ENCODE measurements around the gene MESP1.
"Not testable (repeated sequence)": the region's sequence is repeated elsewhere in the genome, so short reads cannot be mapped to it uniquely, and the experiment has no call there.

The MESP1 gene, protein sequence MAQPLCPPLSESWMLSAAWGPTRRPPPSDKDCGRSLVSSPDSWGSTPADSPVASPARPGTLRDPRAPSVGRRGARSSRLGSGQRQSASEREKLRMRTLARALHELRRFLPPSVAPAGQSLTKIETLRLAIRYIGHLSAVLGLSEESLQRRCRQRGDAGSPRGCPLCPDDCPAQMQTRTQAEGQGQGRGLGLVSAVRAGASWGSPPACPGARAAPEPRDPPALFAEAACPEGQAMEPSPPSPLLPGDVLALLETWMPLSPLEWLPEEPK

DNA sequence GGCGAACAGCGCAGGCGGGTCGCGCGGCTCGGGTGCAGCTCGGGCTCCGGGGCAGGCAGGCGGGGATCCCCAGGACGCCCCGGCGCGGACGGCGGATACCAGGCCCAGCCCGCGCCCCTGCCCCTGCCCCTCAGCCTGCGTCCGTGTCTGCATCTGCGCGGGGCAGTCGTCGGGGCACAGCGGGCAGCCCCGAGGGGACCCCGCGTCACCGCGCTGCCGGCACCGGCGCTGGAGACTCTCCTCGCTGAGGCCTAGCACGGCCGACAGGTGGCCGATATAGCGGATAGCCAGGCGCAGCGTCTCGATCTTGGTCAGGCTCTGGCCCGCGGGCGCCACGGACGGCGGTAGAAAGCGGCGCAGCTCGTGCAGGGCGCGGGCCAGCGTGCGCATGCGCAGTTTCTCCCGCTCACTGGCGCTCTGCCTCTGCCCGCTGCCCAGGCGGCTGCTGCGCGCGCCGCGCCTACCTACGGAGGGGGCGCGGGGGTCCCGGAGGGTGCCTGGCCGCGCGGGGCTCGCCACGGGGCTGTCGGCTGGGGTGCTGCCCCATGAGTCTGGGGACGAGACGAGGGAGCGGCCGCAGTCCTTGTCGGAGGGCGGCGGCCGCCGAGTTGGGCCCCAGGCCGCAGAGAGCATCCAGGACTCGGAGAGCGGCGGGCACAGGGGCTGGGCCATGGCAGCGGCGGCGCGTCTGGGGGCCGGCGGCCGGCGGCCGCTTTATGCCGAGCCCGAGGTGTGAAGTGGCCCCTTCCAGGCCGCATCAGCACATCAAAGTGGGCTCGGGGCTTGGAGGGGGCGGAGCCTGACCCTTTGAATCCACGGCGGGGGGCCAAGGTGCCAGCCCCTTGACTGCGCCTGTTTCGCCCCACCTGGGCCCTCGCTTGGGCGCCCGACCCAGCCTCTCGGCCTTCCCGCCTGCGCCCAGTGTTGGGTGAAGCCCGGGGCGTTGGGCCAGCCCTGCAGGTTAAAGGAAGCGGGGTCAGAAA is at the start of gene MESP1:
MESP1 (minus strand) TSS at position 690 of the 983 bp plus-strand sequence; CDS start at position 672, 18 bp downstream.
- DNase-seq (ENCODE audit: low read depth in 2 of 2): peak; percentile 79 to 81

GRCh38 chr15:89799918-89800498 is 49.0 kb upstream of the MESP1 start:
- DNase-seq (ENCODE audit: low read depth in 2 of 2): no peak

DNA sequence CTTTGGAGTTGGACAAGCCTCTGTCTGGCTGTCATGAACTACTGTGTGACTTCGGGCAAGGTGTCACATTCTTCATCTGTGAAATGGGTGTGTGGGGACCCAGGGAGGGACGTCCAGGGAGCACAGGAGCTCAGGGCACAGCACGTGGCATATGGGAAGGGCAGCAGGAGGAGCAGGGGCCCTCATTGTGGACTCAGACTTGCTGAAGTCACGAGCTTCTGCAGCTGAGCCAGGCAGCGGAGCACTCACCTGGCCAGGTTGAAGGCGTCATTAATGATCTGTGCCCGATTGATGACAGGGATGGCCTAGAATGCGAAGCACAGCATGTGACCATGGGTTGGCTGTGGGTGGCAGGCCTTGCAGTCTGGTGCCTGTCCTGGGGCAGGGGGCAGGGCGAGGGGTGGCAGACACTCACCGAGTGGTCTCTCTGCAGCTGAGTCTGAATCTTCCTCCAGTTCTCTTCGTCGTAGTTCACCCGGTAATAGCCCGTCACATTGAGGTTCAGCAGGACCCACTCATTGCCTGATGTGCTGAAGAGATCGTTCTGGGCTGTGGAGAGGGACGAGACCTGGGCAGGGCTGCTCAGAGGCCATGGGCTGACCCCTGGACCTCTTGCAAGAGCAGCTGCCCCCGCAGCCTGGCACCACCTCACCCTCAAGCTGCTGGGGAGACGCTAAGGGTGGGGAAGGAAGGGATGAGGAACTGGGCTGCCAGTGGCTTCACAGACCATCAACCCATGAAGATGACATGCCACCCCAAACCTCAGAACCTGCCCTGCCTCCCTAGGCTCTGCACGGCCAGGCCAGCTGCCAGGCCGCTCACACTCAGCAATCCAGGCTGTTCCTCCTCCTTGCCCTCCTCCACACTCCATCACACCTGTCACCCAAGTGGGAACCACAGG is 48.2 kb upstream of the MESP1 start:
- DNase-seq (ENCODE audit: low read depth in 2 of 2): no peak

DNA sequence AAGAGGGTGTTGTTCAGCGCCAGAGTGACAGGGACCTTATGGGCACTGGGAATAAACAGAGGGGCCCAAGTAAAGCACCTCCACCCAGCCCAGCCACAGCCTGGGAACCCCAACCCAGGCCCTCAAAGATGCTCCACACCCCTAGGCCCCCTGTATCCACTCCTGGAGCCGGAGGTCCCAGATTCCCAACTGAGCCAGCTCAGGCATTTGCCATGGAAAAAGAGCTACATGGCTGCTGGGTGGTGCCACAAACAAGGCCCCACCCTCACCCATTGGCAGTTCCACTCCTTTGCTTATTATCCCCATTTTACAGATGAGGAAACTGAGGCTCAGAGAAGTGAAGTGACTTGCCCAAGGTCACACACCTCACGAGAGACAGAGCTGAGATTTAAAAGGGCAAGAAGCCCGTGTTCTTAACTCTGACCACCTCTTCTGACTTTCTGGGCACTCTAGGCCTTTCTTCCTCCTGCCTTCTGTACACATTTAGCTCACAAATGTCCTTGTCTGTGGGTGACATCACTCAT is 46.7 kb upstream of the MESP1 start:
- no peak for DNase-seq (ENCODE audit: low read depth in 2 of 2)

- no peak for DNase-seq (ENCODE audit: low read depth in 2 of 2)
Measured at GRCh38 chr15:89795996-89796395, 44.9 kb upstream of the MESP1 start.

DNA sequence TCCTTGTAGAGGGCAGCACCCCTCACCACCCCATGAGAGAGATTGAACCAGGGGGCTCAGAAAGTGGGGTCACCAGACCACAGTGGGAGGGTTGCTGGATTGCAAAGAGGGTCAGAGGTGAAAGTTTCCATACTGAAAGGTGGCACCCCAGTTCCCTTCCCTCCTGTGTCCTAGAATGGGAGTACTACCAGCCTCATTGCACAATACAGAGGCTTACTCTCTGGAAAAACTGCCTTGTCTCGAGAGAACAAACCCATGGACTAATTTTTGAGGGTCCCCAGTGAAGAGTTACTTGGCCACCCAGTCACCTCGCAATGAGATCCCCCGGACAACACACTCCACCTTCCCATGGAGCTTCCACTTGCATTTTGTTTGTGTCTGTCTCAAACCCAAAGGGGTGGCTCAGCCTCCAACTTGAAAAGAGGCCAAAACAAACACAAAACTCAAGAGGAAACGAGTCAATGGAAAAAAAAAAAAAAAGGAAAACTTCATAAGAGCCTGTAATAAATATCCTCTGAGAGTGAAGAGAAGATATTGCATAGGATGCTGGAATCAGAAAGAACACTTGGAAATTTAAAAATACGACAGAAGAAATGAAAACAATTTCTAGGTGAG is 43.7 kb upstream of the MESP1 start:
- DNase-seq (ENCODE audit: low read depth in 2 of 2): no peak

- DNase-seq (ENCODE audit: low read depth in 2 of 2): no peak
Measured at GRCh38 chr15:89792106-89792805, 41.2 kb upstream of the MESP1 start.

GRCh38 chr15:89790661-89791060 is 39.6 kb upstream of the MESP1 start:
- DNase-seq (ENCODE audit: low read depth in 2 of 2): no peak

GRCh38 chr15:89790206-89790605 is 39.2 kb upstream of the MESP1 start:
- no peak for DNase-seq (ENCODE audit: low read depth in 2 of 2)

DNA sequence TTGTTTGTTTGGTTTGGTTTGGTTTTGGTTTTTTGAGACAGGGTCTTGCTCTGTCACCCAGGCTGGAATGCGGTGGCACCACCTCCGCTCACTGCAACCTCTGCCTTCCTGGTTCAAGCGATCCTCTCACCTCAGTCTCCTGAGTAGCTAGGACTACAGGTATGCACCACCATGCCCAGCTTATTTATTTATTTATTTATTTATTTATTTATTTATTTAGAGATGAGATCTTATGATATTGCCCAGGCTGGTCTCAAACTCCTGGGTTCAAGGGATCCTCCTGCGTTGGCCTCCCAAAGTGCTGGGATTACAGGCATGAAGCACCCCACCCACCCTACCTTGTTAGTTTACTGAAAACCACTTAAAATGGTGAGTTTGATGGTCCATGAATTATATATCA is 37.5 kb upstream of the MESP1 start:
- not testable (repeated sequence) for DNase-seq (ENCODE audit: low read depth in 2 of 2)

DNA sequence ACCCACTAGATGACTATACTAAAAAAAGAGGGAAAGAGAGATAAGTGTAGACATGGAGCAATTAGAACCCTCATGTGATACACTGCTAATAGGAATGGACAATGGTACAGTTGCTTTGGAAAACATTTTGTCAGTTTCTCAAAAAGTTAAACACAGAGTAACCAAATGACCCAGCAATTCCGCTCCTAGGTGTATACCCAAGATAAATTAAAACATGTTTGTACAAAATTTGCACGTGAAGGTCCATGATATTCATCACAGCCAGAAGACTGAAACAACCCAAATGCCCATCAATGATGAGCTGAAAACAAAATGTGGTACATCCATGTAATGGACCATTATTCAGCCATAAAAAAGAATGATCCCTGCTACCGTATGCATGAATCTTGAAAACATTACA is 36.9 kb upstream of the MESP1 start:
- no peak for DNase-seq (ENCODE audit: low read depth in 2 of 2)

DNA sequence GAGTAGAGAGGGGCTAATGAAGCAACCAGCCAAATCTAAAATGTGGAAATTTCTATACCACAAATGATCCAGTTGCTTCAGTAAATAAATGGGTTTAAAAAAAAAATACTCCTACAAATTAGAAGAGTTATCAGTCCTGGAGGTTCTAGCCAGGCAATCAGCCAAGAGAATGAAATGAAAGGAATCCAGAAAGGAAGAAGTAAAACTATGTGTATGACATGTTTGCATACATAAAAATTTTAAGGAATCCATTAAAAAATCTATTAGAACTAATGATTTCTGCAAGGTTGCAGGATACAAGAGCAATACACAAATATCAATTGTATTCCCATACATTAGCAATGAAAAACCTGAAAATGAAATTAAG is 34.7 kb upstream of the MESP1 start:
- no peak for DNase-seq (ENCODE audit: low read depth in 2 of 2)

DNA sequence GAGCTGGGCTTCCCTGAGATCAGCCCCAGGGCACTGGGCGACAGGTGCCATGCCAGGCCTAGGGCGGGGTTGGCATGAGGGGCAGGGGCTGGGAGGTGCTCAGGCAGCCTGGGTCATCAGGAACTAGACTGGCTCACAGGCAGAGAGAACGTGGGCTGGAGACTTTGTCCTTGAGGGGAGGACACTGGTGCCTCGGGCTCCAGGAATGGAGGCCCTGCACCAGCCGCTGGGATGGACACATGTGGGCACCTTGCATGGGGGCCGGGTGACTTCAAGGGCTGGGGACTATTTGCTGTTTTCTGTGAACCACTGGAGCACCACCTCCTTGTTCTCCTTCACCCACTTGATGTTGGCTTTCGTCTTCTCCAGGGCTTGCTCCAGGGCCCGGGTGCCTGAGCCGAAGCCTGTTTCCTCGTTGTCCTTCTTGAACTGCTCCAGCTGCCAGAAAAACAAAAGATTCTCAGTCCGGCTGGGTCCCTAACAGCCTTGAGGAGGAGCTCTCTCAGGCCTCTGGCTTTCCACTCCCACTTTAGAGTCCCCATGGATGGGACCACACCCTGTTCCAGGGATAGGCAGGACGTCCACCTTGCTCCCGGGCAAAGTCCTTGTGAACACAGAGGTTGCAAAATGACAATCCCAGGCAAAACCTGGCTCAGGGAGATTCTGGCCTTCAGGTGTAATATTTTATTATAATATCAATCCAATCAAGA is 34.2 kb upstream of the MESP1 start:
- DNase-seq (ENCODE audit: low read depth in 2 of 2): no peak

GRCh38 chr15:89784686-89784960 is 33.6 kb upstream of the MESP1 start:
- no peak for DNase-seq (ENCODE audit: low read depth in 2 of 2)

DNA sequence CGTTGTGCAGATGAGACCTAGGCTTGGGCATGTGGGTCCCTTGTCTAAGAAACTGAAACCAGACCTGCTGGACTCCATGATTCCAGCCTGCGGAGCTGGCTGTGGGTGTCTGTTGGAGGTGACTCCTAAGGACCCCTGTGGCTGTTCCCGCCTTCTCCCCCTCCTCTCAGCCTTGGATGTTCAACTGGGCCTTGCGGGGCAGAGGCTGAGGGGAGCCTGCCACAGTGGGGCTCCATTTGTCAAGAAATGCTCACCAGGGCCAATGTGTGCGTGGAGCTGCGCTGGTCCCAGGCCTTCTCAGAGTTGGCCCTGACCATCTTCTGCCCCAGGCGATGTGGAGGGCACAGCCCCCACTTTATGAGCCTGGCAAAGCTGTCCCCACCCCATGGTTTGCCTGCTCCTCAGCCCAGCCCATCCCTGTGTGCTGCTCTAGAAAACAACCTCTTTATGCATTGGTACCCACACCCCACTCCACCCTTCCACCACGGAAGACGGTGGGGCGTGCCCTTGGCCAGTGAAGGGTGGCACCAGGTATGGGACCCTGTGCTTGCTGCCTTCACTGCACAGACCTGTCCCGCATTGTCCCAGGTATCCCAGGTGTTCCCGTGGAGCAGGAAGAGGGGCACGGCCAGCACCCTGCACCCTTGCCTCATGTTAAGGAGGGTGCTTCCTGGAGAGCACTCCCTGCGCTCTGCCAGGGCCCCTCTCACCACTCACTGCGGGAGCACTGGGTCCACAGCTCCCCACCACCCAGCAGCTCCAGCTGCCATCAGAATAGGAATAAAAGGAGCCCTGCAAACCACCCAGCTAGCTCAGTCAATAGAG is 33.0 kb upstream of the MESP1 start:
- DNase-seq (ENCODE audit: low read depth in 2 of 2): no peak

DNA sequence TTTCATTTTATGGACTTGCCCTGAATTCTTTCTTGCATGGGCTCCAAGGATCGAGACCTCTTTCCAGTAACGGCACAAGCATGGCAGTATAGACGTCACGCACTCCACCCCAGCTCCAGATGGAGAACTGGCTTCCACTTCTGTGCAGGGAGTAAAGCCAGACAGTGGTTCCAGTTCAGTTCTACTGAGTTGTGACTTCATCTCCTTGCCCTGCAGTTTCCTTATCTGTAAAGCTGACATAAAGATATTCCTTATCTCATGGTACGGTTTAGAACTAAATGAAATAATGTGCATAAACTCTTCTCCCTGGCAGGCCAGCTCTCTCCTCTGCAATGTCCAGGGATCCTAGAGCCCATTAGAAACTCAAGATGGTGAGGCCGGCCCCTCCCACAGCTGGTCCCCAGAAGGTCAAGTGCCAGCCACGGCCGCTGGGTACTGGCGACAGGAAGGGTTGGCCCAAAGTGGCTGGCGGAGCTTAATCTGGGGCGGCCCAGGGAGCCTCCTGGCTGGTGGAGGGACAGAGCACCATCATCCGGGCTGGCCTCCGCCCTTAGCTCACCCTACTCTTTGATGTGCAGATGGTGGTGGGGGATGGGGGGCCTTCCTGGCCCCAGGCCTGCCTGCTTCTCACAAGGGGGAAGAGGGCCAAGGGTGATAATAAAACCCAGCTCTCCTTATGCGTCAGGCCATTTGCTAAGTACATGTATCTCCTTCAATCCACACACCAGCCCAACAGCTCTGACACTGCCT is 32.2 kb upstream of the MESP1 start:
- no peak for DNase-seq (ENCODE audit: low read depth in 2 of 2)

- DNase-seq (ENCODE audit: low read depth in 2 of 2): not testable (repeated sequence)
Measured at GRCh38 chr15:89782619-89782950, 31.5 kb upstream of the MESP1 start.

DNA sequence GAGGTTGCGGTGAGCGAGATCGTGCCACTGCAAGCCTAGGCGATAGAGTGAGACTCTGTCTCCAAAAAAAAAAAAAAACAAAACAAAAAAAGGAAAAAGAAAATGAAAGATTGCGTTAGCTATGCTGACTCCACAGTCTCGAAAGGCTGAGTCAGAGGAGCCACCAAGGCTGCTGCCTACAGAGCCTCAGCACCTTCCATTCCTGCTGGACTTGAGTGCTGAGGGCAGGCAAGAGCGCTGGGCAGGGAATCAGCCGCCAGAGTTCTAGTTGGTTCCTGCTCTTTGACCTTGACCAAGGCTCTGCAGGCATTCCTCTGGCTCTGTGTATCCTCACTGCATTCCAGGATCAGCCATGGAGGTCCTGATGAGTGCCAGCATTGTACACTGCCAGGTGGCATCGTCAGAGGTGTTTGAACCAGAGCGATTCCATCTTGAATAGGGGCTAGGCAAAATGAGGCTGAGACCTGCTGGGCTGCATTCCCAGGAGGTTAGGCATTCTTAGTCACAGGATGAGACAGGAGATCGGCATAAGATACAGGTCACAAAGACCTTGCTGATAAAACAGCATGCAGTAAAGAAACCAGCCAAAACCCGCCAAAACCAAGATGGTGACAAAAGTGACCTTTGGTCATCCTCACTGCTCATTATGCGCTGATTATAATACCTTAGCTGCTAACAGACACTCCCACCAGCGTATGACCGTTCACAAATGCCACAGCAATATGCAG is 31.0 kb upstream of the MESP1 start:
- no peak for DNase-seq (ENCODE audit: low read depth in 2 of 2)

Measured in stimulated activated CD4-positive, alpha-beta T cell treated with anti-CD3 and anti-CD28 coated beads, Interleukin-15, amount 100 ng/mL, for 48 hours (primary cell).